GM18858 (cell line): ENCODE data around the gene CFAP210.
"Not testable (repeated sequence)": the region's sequence is repeated elsewhere in the genome, so short reads cannot be mapped to it uniquely, and the experiment has no call there.

Experiments used
- ATAC-seq: cut with Tn5 transposase; IDR thresholded peaks from one replicate; pipeline ENCODE4 v1.9.1; 2021; ENCODE audit not compliant: unreplicated experiment

Gene CFAP210

GRCh38 chr2:169623235-169623634 lies 71.0 kb downstream of the CFAP210 start:
- ATAC-seq = no peak

DNA sequence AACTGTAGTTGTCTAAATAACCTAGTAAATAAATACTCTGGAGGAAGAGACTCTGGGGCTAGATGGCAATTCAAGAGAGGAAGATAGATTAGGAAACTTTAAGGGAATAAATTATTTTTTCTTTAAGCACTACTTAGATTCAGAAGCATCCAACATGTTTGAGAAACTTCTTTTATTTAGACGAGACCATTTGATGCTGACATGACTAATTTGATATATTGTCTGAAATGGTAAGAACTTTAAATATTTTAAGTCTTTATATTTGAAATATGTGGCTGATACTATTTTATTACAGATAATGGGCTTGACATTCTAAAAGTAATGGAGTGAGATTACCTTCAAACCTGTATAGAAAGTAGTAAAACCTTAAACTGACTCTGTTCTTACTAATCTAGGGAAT lies 73.7 kb downstream of the CFAP210 start:
- ATAC-seq = no peak

DNA sequence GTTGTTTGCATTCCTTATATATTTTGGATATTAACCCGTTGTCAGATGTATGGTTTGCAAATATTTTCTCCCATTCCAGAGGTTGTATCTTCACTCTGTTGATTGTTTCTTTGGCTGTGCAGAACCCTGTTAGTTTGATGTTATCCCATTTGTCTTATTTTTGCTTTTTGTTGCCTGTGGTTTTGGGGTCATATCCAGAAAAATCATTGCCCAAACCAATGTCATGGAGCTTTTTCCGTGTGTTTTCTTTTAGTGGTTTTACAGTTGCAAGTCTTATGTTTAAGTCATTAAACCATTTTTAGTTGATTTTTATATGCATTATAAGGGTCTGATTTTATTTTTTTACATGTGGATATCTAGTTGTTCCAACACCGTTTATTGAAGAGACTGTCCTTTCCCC lies 74.3 kb downstream of the CFAP210 start:
- ATAC-seq = no peak

DNA sequence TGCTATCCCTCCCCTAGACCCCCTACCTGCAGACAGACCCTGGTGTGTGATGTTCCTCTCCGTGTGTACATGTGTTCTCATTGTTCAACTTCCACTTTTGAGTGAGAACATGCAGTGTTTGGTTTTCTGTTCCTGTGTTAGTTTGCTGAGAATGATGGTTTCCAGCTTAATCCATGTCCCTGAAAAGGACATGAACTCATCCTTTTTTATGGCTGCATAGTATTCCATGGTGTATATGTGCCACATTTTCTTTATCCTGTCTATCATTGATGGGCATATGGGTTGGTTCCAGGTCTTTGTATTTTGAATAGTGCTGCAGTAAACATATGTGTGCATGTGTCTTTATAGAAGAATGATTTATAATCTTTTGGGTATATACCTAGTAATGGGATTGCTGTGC lies 78.2 kb downstream of the CFAP210 start:
- not testable (repeated sequence) for ATAC-seq

DNA sequence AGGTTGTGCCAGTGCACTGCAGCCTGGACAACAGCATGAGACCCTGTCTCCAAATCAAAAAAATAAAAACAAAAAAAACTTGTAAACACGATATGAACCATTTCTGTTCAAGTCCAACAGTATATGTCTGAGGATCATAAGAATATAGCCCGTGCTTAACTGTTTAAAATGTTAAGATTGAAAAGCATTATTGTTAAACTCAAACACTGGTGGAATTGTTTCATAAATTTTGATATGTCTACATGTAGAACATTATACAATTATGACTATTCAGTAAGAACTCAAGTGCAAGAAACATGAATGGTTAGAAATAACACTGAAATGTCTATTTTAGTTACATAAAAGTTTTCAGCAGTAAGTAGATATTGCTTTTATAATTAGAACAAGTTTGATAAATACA lies 80.3 kb downstream of the CFAP210 start:
- ATAC-seq = no peak

DNA sequence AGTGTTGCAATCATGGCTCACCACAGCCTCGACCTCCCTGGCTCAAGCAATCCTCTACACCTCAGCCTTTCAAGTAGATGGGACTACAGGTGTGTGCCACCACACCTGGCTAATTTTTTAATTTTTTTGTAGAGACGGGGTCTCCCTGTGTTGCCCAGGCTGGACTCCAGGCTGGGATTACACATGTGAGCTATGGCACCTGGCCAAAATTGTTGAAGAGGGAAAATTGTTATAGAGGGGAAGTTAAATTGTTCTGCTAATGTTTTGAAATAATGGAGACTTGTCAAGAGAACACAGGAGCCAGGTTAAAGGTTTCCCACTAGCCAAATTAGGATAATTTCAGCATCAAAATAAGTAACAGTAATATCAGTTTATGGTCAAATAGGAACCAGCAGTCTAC lies 84.9 kb downstream of the CFAP210 start:
- ATAC-seq = no peak

DNA sequence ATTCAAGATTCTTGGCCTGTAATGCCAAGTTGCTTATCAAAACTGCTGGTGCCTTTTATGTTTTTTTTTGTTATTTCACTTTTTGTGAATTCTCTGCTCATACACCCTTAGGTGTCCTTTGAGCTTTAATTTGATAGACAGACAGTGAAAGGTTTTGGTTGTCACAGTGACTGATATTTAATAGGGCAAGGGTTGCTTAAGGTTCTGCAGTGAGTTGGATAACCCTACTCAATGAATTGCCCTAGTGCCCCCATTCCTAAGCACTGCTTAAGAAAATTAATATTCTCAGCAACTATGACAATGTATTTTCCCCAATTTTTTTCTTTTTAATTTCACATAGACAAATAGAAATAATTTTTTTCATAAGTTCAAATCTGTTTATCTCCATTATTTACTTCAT lies 94.6 kb downstream of the CFAP210 start:
- ATAC-seq = no peak

DNA sequence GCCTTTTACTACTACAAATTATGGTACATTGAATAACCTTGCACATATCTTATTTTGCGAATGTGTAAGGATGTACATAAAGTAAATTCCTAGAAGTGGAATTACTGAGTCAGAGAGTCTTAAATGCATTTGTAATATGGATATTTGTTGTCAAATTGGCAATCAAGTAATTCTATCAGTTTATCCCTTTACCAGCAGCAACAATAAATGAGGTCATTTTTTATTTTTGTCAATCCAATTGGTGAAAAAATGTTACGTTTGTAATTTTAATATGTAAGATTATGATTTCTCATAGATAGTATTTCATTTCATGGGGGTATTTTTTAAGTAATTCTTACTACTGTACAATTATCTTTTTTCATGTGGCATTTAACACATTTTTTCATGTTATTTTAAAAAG lies 95.2 kb downstream of the CFAP210 start:
- ATAC-seq = no peak

DNA sequence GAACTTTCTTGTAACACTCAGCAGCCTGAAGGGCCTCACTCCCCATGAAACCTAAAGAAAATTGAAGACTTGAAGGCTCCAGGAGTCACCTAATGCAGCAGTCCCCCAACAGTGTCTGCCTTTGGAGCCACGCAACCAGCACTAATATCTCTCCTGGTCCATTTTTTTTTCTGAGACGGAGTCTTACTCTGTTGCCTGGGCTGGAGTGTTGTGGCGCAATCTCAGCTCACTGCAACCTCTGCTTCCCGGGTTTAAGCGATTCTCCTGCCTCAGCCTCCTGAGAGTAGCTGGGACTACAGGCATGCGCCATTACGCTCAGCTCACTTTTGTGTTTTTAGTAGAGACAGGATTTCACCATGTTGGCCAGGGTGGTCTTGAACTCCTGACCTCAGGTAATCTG lies 97.7 kb downstream of the CFAP210 start:
- ATAC-seq = not testable (repeated sequence)
